ENCODE measurements around the gene HSD17B8.

The HSD17B8 gene

GRCh38 chr6:33202799-33203198 lies 1.7 kb upstream of the HSD17B8 start:
- Histone ChIP-seq H3K4me3 (replicated peaks; ENCODE audit: insufficient read depth, low read length) (no peak overlapping the region), H3K27me3 (ENCODE audit: insufficient read depth, poor library complexity, severe bottlenecking) (no peaks in the 10 kb centered on the region), H3K27ac (replicated peaks) (no peak overlapping the region)
- DNase-seq (ENCODE audit: low read depth in 1 of 2, low spot score in 1 of 2): no peak
- no peak for TF ChIP-seq GABPA (IDR thresholded peaks at IDR 0.05; ENCODE audit: low read depth)
- no peak for TF ChIP-seq REST (IDR thresholded peaks at IDR 0.05; ENCODE audit: insufficient replicate concordance, low read depth)
- TF ChIP-seq SPI1 (IDR thresholded peaks at IDR 0.05; ENCODE audit: borderline replicate concordance, low read depth): no peak
- TF ChIP-seq POLR2AphosphoS5 (IDR thresholded peaks at IDR 0.05; ENCODE audit: low read depth): no peak
- TF ChIP-seq CTCF (IDR thresholded peaks at IDR 0.05; ENCODE audit: insufficient read depth, low read length): no peak

- Histone ChIP-seq H3K4me3 (replicated peaks; ENCODE audit: insufficient read depth, low read length) (no peak overlapping the region), H3K27me3 (ENCODE audit: insufficient read depth, poor library complexity, severe bottlenecking) (no peaks in the 10 kb centered on the region), H3K27ac (replicated peaks) (no peak overlapping the region)
- no peak for DNase-seq (ENCODE audit: low read depth in 1 of 2, low spot score in 1 of 2)
- TF ChIP-seq SPI1 (IDR thresholded peaks at IDR 0.05; ENCODE audit: borderline replicate concordance, low read depth): no peak
- no peak for TF ChIP-seq CTCF (IDR thresholded peaks at IDR 0.05; ENCODE audit: insufficient read depth, low read length)
- TF ChIP-seq POLR2AphosphoS5 (IDR thresholded peaks at IDR 0.05; ENCODE audit: low read depth): no peak
- no peak for TF ChIP-seq GABPA (IDR thresholded peaks at IDR 0.05; ENCODE audit: low read depth)
- TF ChIP-seq REST (IDR thresholded peaks at IDR 0.05; ENCODE audit: insufficient replicate concordance, low read depth): no peak
Observed at GRCh38 chr6:33203443-33204164, 851 bp upstream of the HSD17B8 start.

- DNase-seq (ENCODE audit: low read depth in 1 of 2, low spot score in 1 of 2): no peak
- H3K4me3 ChIP-seq (replicated peaks; ENCODE audit: insufficient read depth, low read length): no peak overlapping the region
- TF ChIP-seq CTCF (IDR thresholded peaks at IDR 0.05; ENCODE audit: insufficient read depth, low read length) (no peak), REST (IDR thresholded peaks at IDR 0.05; ENCODE audit: insufficient replicate concordance, low read depth) (no peak), SPI1 (IDR thresholded peaks at IDR 0.05; ENCODE audit: borderline replicate concordance, low read depth) (no peak), GABPA (IDR thresholded peaks at IDR 0.05; ENCODE audit: low read depth) (no peak), POLR2AphosphoS5 (IDR thresholded peaks at IDR 0.05; ENCODE audit: low read depth) (no peak)
Observed at GRCh38 chr6:33204165-33204414, 365 bp upstream of the HSD17B8 start.

More at GRCh38 chr6:33204165-33204414, 365 bp upstream of the HSD17B8 start:
- Histone ChIP-seq H3K27ac (replicated peaks) (no peak overlapping the region), H3K27me3 (ENCODE audit: insufficient read depth, poor library complexity, severe bottlenecking) (no peaks in the 10 kb centered on the region)
